A549 (cell line): ENCODE measurements around the gene IL2RA.
A peak's percentile ranks its signal among the peaks of the same experiment; 100 is the strongest.

Source experiments
- CTCF ChIP-seq: fragments of >200 bp; sonication (Bioruptor Twin); formaldehyde crosslinking; IDR thresholded peaks from 3 replicates; pipeline ENCODE4 v1.5.1; 2016
- HDAC2 ChIP-seq: fragments of 200-600 bp; sonication (generic); IDR thresholded peaks from 2 replicates; pipeline ENCODE4 v1.6.1; 2016
- MAX ChIP-seq: IDR thresholded peaks from 2 replicates; pipeline ENCODE4 v1.6.1; 2012
- MAZ ChIP-seq: fragments of 150-350 bp; IDR thresholded peaks from 2 replicates; pipeline ENCODE4 v1.6.1; 2014; ENCODE audit warnings: antibody characterized with exemption, low read depth, low read length, borderline replicate concordance
- POLR2A ChIP-seq: IDR thresholded peaks from 2 replicates; pipeline ENCODE4 v1.6.1; 2012; ENCODE audit warnings: mild to moderate bottlenecking, low read length
- REST ChIP-seq: fragments of 200-600 bp; sonication (generic); IDR thresholded peaks from 2 replicates; pipeline ENCODE4 v1.6.1; 2016; ENCODE audit warnings: antibody characterized with exemption, mild to moderate bottlenecking, moderate library complexity
- SMC3 ChIP-seq: fragments of >200 bp; sonication (Bioruptor Twin); formaldehyde crosslinking; IDR thresholded peaks from 3 replicates; pipeline ENCODE4 v1.6.1; 2018; ENCODE audit warnings: inconsistent platforms

- TF ChIP-seq POLR2A: no peak; the same call in 1 of the 2 replicates
- TF ChIP-seq CTCF: peak; percentile 25; the same call in 2 of the 3 replicates
- peak; percentile 61; the same call in 1 of the 2 replicates for TF ChIP-seq HDAC2
- no peak for TF ChIP-seq MAZ
- no peak; the same call in none of the 2 replicates for TF ChIP-seq MAX
- TF ChIP-seq REST: no peak
- no peak for TF ChIP-seq SMC3
Observed at GRCh38 chr10:5977471-5978229, 84.5 kb downstream of the IL2RA start, which contains the start of gene IL15RA.
